ENCODE results near the gene PHACTR2.

GRCh38 chr6:143877584-143878271, 200.0 kb downstream of the PHACTR2 start:
- no peak for TF ChIP-seq TAF1 (IDR thresholded peaks at IDR 0.05; ENCODE audit: low read depth, low read length)
- no peak for TF ChIP-seq POLR2A (IDR thresholded peaks at IDR 0.05; ENCODE audit: low read depth, low read length)
- TF ChIP-seq POLR2AphosphoS5 (IDR thresholded peaks at IDR 0.05; ENCODE audit: low read depth, low read length): no peak
